CD4-positive, alpha-beta T cell treated with Interferon alpha-2 for 1 hour (primary cell): ENCODE measurements around the gene PPP6R2.

Experiments
- DNase-seq, 2 donors: peaks; one replicate each; pipeline ENCODE4 v3.0.0-alpha.2; 2020 to 2022

PPP6R2 gene

GRCh38 chr22:50306753-50307749 lies 36.1 kb upstream of the PPP6R2 start, which contains the start of gene PLXNB2:
Gene PLXNB2 (minus strand): TSS chr22:50307646. CDS start chr22:50290584, 17,062 bp downstream.
- peak; percentile 41 to 50 for DNase-seq

DNA sequence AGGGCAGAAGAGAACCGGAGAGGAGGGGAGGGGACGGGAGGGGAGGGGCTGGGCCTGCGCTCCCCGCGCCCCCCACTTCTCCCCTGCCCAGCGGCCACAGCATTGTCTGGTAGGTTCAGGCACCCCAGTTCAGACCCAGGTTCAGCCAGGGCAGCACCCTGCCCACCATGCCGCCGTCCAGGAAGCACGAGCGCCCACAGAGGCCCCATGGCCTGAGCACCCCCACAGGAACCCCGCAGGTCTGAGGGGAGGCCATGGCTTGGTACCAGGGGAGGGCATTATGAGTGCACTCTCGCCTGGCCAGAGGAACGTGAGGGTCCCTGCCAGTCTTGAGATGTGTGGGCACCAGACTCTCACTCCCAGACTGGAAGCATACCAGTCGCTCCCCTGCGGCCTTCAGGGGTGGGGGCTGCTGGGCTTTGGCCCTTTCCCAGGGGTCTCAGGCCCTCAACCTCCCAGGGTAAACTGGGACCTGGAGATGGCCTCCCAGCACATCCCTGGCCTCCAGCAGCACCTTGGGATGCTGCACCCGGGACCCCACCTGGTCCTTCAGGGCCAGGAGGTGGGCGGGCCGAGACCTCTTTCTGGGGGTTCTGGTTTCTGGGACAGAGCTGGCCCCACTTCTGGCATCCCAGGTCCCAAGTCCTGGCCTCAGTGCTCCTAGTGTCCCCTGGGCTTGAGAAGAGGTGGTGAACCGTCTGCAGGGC lies 35.1 kb upstream of the PPP6R2 start:
- DNase-seq = no peak

DNA sequence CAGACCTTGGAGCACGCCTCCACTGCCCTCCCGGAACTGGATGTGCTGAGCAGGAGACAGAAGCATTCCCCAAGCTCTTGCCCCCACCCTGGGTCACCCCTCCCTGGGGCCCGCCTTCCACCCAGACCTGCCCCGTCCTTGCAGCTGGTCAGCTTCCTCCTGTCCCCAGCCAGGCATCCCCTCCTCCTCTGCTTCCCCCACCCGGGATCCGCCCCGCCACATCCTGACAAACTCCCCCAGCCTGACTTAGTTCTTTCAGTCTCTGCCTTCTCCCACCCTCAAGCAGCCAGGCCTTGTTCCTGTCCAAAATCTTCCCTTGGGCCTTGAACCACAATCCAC lies 34.6 kb upstream of the PPP6R2 start:
- DNase-seq = peak in 1 of 2 donors; percentile 41

DNA sequence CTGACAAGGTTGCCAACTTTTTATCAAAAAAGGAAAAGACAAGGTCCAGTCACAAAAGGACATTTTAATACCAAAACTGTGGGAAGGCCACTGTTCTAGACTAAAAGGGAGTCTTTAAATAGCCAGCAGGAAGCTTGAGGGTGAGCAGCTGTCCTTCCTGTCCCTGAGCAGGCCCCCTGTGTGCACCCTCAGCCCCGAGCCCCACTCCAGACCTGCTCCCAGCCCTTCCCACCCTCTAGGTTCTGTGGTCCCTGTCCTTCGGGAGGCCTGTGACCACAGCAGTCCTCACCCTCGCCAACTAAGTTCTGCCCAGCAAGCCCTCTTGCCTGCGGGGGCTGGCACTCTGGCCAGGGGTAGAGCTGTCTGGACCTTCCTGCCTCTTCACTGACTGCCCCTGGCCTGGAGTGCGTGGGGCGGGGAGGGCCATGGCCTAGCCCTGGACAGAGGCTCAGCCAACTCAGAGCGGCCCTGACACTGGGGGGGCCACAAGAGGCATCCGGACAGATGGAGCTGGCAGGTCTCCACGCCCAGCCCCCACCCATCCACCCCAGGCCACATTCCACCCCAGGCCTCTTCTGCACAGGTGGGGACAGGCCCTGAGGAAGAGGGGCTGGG lies 34.0 kb upstream of the PPP6R2 start:
- DNase-seq = no peak

- no peak for DNase-seq
These were observed 33.5 kb upstream of the PPP6R2 start for GRCh38 chr22:50309601-50309991.

DNA sequence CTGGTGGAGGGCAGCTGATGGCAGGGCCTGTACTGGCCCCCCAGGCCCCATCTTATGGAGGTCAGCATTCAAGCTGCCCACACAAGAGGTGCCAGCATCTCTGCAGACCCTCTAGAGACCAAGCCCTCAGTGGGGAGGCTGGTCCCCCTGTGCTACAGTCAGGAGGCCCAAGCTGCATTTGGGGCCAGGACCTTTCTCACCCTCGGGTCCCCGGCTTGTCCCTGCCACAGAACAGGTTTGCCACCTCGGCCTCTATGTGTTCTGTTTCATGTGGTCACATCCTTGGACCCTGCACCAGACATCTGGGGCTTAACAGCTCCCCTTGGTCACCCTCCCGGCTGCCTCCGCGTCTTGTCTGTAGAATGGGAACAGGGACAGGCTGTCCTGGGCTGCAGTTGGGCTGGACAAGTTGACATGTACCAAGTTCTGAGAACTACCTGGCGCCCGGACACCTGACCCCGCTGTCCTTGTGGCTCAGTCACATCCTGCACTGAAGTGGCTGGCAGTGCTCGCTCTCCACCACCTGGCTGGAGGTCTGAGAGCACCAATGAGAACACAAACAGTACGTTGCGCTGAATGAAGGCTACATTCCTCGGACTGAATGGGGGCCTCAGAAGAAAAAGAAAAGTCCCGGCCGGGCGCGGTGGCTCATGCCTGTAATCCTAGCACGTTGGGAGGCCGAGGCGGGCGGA lies 33.0 kb upstream of the PPP6R2 start:
- DNase-seq = no peak

DNA sequence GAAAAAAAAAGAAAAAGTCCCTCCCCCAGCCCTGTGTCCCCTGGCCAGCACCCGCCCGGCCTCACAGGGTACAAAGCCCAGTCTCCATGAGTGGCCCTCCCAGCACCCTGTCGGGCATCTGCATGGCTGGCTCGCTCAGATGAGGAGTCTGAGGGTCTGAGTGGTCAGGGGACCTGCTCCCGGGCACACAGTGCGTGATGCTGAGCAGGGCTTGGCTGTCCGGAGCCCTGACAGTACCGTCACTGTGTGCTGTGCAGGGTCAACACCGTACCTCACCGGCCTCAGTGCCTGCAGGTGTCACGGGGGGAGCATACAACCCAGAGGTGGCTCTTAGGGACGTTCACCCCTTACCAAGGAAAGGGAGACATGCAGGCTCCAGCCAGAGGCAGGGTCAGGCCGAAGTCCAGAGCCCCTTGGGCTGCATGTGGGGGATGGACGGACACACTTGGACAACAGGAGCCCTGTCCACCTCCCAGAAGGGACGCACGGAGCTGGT lies 32.1 kb upstream of the PPP6R2 start:
- no peak for DNase-seq

DNA sequence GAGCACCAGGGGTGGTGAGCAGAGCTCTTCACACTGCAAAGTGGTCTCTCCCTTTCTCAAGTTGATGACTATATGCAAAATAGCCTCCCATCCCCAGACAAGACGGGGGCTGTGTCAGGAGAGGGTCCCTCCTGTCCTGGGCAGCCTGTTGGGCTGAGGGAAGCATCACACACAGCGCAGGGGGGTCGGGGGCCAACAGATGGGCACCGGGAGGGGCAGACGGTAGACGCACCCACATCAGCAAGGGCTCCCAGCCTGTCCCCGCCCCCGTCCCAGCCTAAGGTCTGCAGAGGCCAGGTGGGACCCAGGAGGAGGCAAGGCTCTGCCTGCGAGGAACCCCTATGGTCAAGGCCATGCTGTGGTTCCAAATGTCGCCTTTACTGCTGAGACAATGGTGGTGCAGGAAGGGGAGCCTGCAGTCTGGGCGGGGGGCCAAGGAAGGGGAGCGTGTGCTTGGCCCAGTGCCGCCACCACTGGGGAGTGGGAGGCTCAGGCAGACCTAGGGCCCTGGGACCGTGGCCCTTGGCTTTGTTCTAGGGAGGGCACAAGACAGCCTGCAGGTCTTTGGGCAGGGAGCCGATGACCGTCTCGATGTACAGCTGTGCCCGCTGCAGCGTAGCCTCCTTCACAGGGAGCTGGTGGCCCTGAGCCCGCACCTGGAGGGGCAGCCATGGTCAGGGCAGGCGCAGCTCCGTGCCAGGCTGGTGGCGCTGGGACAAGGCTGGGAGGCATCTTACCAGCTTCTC lies 31.3 kb upstream of the PPP6R2 start:
- no peak for DNase-seq

- DNase-seq = no peak
These were observed 30.8 kb upstream of the PPP6R2 start for GRCh38 chr22:50312371-50312770.

GRCh38 chr22:50313021-50313420 lies 30.1 kb upstream of the PPP6R2 start:
- no peak for DNase-seq

- DNase-seq = no peak
These were observed 29.5 kb upstream of the PPP6R2 start for GRCh38 chr22:50313600-50313999.

GRCh38 chr22:50314081-50314454 lies 29.1 kb upstream of the PPP6R2 start:
- no peak for DNase-seq

- peak; percentile 76 for DNase-seq
These were observed 28.5 kb upstream of the PPP6R2 start for GRCh38 chr22:50314455-50315288.

- no peak for DNase-seq
These were observed 27.6 kb upstream of the PPP6R2 start for GRCh38 chr22:50315289-50316113.

DNA sequence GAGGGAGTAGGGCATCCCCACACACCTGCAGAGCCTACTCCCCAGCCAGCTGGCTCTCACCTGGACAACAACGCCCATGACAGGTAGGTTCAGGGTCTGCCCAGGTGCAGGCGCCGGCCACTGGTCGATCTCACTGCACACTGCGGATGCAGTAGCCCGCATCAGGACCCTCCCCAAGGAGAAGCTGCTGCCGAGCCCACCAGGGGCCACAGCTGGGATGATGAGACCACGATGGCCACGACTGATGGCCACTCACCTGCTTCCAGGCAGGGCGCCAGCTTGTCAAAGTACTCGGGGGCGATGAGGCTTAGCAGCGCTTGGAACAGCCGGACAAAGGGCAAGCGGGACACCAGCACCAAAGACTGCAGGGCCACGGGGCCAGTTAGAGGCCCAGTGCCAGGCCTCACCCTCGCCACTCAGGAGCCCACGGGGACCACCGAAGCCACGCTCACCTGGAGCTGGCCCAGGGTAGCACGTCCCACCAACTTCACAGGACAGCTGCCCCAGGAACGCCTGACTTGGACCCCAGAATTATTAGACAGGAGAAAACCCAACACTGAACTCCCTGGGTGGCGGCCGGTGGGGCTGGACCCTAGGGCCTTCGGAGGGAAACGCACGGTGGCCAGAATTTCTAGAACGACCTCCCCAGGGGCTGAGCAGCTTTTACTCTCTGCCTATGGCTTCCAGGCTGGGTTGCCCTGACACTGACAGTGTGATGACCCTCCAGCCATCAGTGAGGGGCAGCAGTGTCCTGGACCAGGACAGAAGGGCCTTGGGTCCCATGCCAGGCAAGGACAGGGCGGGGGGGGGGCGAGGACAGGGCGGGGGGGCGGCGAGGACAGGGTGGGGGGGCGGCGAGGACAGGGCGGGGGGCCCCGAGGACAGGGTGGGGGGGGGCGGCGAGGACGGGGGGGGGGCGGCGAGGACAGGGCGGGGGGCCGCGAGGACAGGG lies 26.7 kb upstream of the PPP6R2 start:
- no peak for DNase-seq

GRCh38 chr22:50317178-50317577 lies 25.9 kb upstream of the PPP6R2 start:
- no peak for DNase-seq

GRCh38 chr22:50317674-50318073 lies 25.5 kb upstream of the PPP6R2 start:
- DNase-seq = no peak

DNA sequence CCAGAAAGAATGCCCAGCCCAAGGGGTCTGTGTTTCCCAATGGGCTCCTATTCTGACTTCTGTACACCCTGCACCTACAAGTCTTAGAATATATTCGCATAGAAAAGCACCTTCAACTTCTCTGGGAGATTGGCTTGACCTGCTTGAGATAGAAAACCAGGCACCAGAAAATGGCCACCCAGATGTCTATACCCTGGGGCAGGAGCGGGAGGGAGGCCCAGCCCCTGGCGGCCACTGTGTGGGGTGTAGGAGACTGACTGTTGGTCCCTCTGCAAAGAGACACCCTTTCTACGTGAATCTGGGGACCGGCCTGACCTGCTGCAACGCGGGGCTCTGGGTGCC lies 24.8 kb upstream of the PPP6R2 start:
- no peak for DNase-seq
